OCI-LY1 (cell line): ENCODE data around the gene NR2C1.

ENCODE experiments used
- H2AFZ ChIP-seq: fragments of 200-600 bp; sonication (generic), shearing (Covaris generic); 2 replicates; pipeline ENCODE4 v1.6.0; 2014; ENCODE audit warnings: antibody characterized with exemption, mild to moderate bottlenecking, low read length
- H3F3A ChIP-seq: fragments of 200-600 bp; sonication (generic), shearing (Covaris generic); 2 replicates; pipeline ENCODE4 v1.6.0; 2014; ENCODE audit warnings: mild to moderate bottlenecking, antibody characterized with exemption, low read length, moderate library complexity; ENCODE audit not compliant: insufficient read depth
- H3K27ac ChIP-seq: fragments of 200-600 bp; sonication (generic); 2 replicates; pipeline ENCODE4 v1.5.1; 2014; ENCODE audit warnings: low read length, mixed run types, mild to moderate bottlenecking, low read depth; ENCODE audit not compliant: poor library complexity, severe bottlenecking
- H3K27me3 ChIP-seq: fragments of 200-600 bp; sonication (generic); 2 replicates; pipeline ENCODE4 v1.6.0; 2014; ENCODE audit warnings: antibody characterized with exemption, mild to moderate bottlenecking, low read length, moderate library complexity; ENCODE audit not compliant: insufficient read depth
- H3K36me3 ChIP-seq: fragments of 200-600 bp; sonication (generic); 2 replicates; pipeline ENCODE4 v1.6.1; 2014; ENCODE audit warnings: mild to moderate bottlenecking, antibody characterized with exemption, low read length, moderate library complexity, mixed read lengths; ENCODE audit not compliant: insufficient read depth
- H3K4me1 ChIP-seq: fragments of 200-600 bp; sonication (generic); 2 replicates; pipeline ENCODE4 v1.5.1; 2014; ENCODE audit warnings: mild to moderate bottlenecking, low read length, moderate library complexity; ENCODE audit not compliant: insufficient read depth, severe bottlenecking
- H3K4me2 ChIP-seq: fragments of 200-600 bp; sonication (generic), shearing (Covaris generic); 2 replicates; pipeline ENCODE4 v1.6.1; 2014; ENCODE audit warnings: low read length
- H3K4me3 ChIP-seq: fragments of 200-600 bp; sonication (generic); 2 replicates; pipeline ENCODE4 v1.5.1; 2014; ENCODE audit warnings: low read length, low read depth, mild to moderate bottlenecking, mixed read lengths; ENCODE audit not compliant: poor library complexity, severe bottlenecking
- H3K79me2 ChIP-seq: fragments of 200-600 bp; shearing (Covaris generic); 2 replicates; pipeline ENCODE4 v1.6.1; 2016; ENCODE audit warnings: mixed run types, low read length, mixed read lengths; ENCODE audit not compliant: insufficient read depth
- H3K9ac ChIP-seq: fragments of 200-600 bp; sonication (generic), shearing (Covaris generic); 2 replicates; pipeline ENCODE4 v1.6.1; 2014; ENCODE audit warnings: mild to moderate bottlenecking, low read length, mixed read lengths
- H3K9me2 ChIP-seq: fragments of 200-600 bp; sonication (generic), shearing (Covaris generic); 2 replicates; pipeline ENCODE4 v1.6.1; 2014; ENCODE audit warnings: low read depth, mild to moderate bottlenecking, low read length, mixed read lengths
- H3K9me3 ChIP-seq: fragments of 200-600 bp; shearing (Covaris generic); 2 replicates; pipeline ENCODE4 v1.6.1; 2014; ENCODE audit warnings: low read length, mixed read lengths
- H4K20me1 ChIP-seq: fragments of 200-600 bp; sonication (generic), shearing (Covaris generic); 2 replicates; pipeline ENCODE4 v1.6.0; 2016; ENCODE audit warnings: mild to moderate bottlenecking, low read length; ENCODE audit not compliant: insufficient read depth
- CTCF ChIP-seq: fragments of 200-600 bp; sonication (generic), shearing (Covaris generic); IDR thresholded peaks from 2 replicates; pipeline ENCODE4 v1.5.1; 2017; ENCODE audit warnings: mild to moderate bottlenecking, antibody characterized with exemption, low read length, moderate library complexity, mixed read lengths
- EZH2 ChIP-seq: fragments of 200-600 bp; sonication (generic), shearing (Covaris generic); IDR thresholded peaks from 2 replicates; pipeline ENCODE4 v1.8.0; 2017; ENCODE audit warnings: borderline replicate concordance, mixed run types, mild to moderate bottlenecking, antibody characterized with exemption, low read length, moderate library complexity, mixed read lengths

Gene NR2C1

GRCh38 chr12:95085612-95086011 is 12.2 kb upstream of the NR2C1 start:
- Histone ChIP-seq H3K36me3 (no peaks in the 10 kb centered on the region), H4K20me1 (no peaks in the 10 kb centered on the region), H3K9me2 (no peaks in the 10 kb centered on the region), H3K9ac (no peak overlapping the region), H3K4me1 (no peaks in the 10 kb centered on the region), H2AFZ (no peak overlapping the region), H3K79me2 (no peaks in the 10 kb centered on the region), H3K27ac (no peak overlapping the region), H3K4me2 (no peak overlapping the region), H3K9me3 (no peaks in the 10 kb centered on the region), H3F3A (no peaks in the 10 kb centered on the region), H3K27me3 (no peaks in the 10 kb centered on the region), H3K4me3 (no peak overlapping the region)
- TF ChIP-seq CTCF (no peak), EZH2 (no peak)

- H3K9ac ChIP-seq = no peak overlapping the region
- no peaks in the 10 kb centered on the region for H3K9me3 ChIP-seq
- no peaks in the 10 kb centered on the region for H3K27me3 ChIP-seq
- H3K27ac ChIP-seq = no peak overlapping the region
- no peaks in the 10 kb centered on the region for H4K20me1 ChIP-seq
- no peaks in the 10 kb centered on the region for H3K9me2 ChIP-seq
- H2AFZ ChIP-seq = no peak overlapping the region
- no peaks in the 10 kb centered on the region for H3F3A ChIP-seq
- no peak overlapping the region for H3K4me2 ChIP-seq
- H3K4me3 ChIP-seq = no peak overlapping the region
- H3K79me2 ChIP-seq = no peaks in the 10 kb centered on the region
- H3K36me3 ChIP-seq = no peaks in the 10 kb centered on the region
- H3K4me1 ChIP-seq = no peaks in the 10 kb centered on the region
- no peak for TF ChIP-seq CTCF
- TF ChIP-seq EZH2 = no peak
These were observed 10.5 kb upstream of the NR2C1 start for GRCh38 chr12:95083938-95084337.

GRCh38 chr12:95083471-95083870 is 10.1 kb upstream of the NR2C1 start:
- no peak overlapping the region for H2AFZ ChIP-seq
- H4K20me1 ChIP-seq = no peaks in the 10 kb centered on the region
- H3K27me3 ChIP-seq = no peaks in the 10 kb centered on the region
- H3K4me1 ChIP-seq = no peaks in the 10 kb centered on the region
- no peak overlapping the region for H3K9ac ChIP-seq
- H3K9me2 ChIP-seq = no peaks in the 10 kb centered on the region
- H3K4me3 ChIP-seq = no peak overlapping the region
- no peaks in the 10 kb centered on the region for H3K36me3 ChIP-seq
- no peaks in the 10 kb centered on the region for H3F3A ChIP-seq
- no peaks in the 10 kb centered on the region for H3K79me2 ChIP-seq
- H3K4me2 ChIP-seq = no peak overlapping the region
- H3K9me3 ChIP-seq = no peaks in the 10 kb centered on the region
- no peak for TF ChIP-seq EZH2
- no peak for TF ChIP-seq CTCF
- H3K27ac ChIP-seq = no peak overlapping the region
